HUES6 (cell line): ENCODE measurements around the gene FKTN.

Experiments used
- H3K27ac ChIP-seq: 2 replicates; pipeline ENCODE4 v1.7.0; 2013; ENCODE audit warnings: low read depth, mild to moderate bottlenecking, low read length, inconsistent platforms
- H3K27me3 ChIP-seq: 2 replicates; pipeline ENCODE4 v1.6.1; 2013; ENCODE audit warnings: low read length; ENCODE audit not compliant: control insufficient read depth, insufficient read depth
- H3K36me3 ChIP-seq: 2 replicates; pipeline ENCODE4 v1.6.1; 2013; ENCODE audit warnings: low read length; ENCODE audit not compliant: control insufficient read depth, insufficient read depth
- H3K4me1 ChIP-seq: 2 replicates; pipeline ENCODE4 v1.6.1; 2013; ENCODE audit warnings: low read length; ENCODE audit not compliant: control insufficient read depth, insufficient read depth
- H3K4me3 ChIP-seq: 2 replicates; pipeline ENCODE4 v1.5.1; 2013; ENCODE audit warnings: low read depth, low read length
- H3K9ac ChIP-seq: one replicate; pipeline ENCODE4 v1.6.1; 2013; ENCODE audit warnings: mild to moderate bottlenecking, low read length
- H3K9me3 ChIP-seq: 2 replicates; pipeline ENCODE4 v1.6.1; 2013; ENCODE audit warnings: low read depth, low read length; ENCODE audit not compliant: control insufficient read depth, insufficient read depth

The FKTN gene

GRCh38 chr9:105633411-105633810 lies 75.5 kb downstream of the FKTN start:
- no peaks in the 10 kb centered on the region for H3K4me1 ChIP-seq
- no peaks in the 10 kb centered on the region for H3K27me3 ChIP-seq
- no peaks in the 10 kb centered on the region for H3K9me3 ChIP-seq
- H3K4me3 ChIP-seq, result no peak overlapping the region
- no peak overlapping the region for H3K9ac ChIP-seq
- no peak overlapping the region for H3K27ac ChIP-seq
- H3K36me3 ChIP-seq, result no peaks in the 10 kb centered on the region

- no peak overlapping the region for H3K9ac ChIP-seq
- H3K4me1 ChIP-seq, result no peaks in the 10 kb centered on the region
- H3K4me3 ChIP-seq, result no peak overlapping the region
- no peaks in the 10 kb centered on the region for H3K36me3 ChIP-seq
- H3K9me3 ChIP-seq, result no peaks in the 10 kb centered on the region
- no peak overlapping the region for H3K27ac ChIP-seq
- no peaks in the 10 kb centered on the region for H3K27me3 ChIP-seq
These were observed 78.4 kb downstream of the FKTN start for GRCh38 chr9:105636331-105636730.

GRCh38 chr9:105637787-105638395 lies 80.0 kb downstream of the FKTN start:
- Histone ChIP-seq H3K36me3 (no peaks in the 10 kb centered on the region), H3K9me3 (no peaks in the 10 kb centered on the region), H3K27ac (no peak overlapping the region), H3K4me3 (no peak overlapping the region), H3K4me1 (no peaks in the 10 kb centered on the region), H3K27me3 (no peaks in the 10 kb centered on the region), H3K9ac (no peak overlapping the region)

- H3K9ac ChIP-seq, result no peak overlapping the region
- H3K4me1 ChIP-seq, result no peaks in the 10 kb centered on the region
- no peak overlapping the region for H3K27ac ChIP-seq
- H3K9me3 ChIP-seq, result no peaks in the 10 kb centered on the region
- no peaks in the 10 kb centered on the region for H3K36me3 ChIP-seq
- H3K27me3 ChIP-seq, result no peaks in the 10 kb centered on the region
- H3K4me3 ChIP-seq, result no peak overlapping the region
These were observed 82.0 kb downstream of the FKTN start for GRCh38 chr9:105639936-105640335.

GRCh38 chr9:105643795-105644194 lies 85.9 kb downstream of the FKTN start:
- Histone ChIP-seq H3K36me3 (no peaks in the 10 kb centered on the region), H3K9me3 (no peaks in the 10 kb centered on the region), H3K27ac (no peak overlapping the region), H3K9ac (no peak overlapping the region), H3K27me3 (no peaks in the 10 kb centered on the region), H3K4me1 (peaks cover 18% of the 10 kb centered on the region), H3K4me3 (no peak overlapping the region)

- Histone ChIP-seq H3K4me3 (no peak overlapping the region), H3K36me3 (no peaks in the 10 kb centered on the region), H3K9ac (no peak overlapping the region), H3K4me1 (peaks cover 21% of the 10 kb centered on the region), H3K27me3 (no peaks in the 10 kb centered on the region), H3K27ac (no peak overlapping the region), H3K9me3 (no peaks in the 10 kb centered on the region)
These were observed 89.1 kb downstream of the FKTN start for GRCh38 chr9:105646879-105647594.

- H3K9ac ChIP-seq, result no peak overlapping the region
These were observed 89.8 kb downstream of the FKTN start for GRCh38 chr9:105647595-105648349.

GRCh38 chr9:105651806-105652205 lies 93.9 kb downstream of the FKTN start:
- H3K4me1 ChIP-seq, result peaks cover 20% of the 10 kb centered on the region
- no peaks in the 10 kb centered on the region for H3K36me3 ChIP-seq
- no peak overlapping the region for H3K9ac ChIP-seq
- H3K4me3 ChIP-seq, result no peak overlapping the region
- H3K9me3 ChIP-seq, result no peaks in the 10 kb centered on the region
- no peak overlapping the region for H3K27ac ChIP-seq
- H3K27me3 ChIP-seq, result peaks cover 34% of the 10 kb centered on the region

More at GRCh38 chr9:105647595-105648349, 89.8 kb downstream of the FKTN start:
- H3K4me3 ChIP-seq, result no peak overlapping the region
- no peaks in the 10 kb centered on the region for H3K27me3 ChIP-seq
- H3K36me3 ChIP-seq, result no peaks in the 10 kb centered on the region
- H3K9me3 ChIP-seq, result no peaks in the 10 kb centered on the region
- peaks cover 21% of the 10 kb centered on the region for H3K4me1 ChIP-seq
- H3K27ac ChIP-seq, result no peak overlapping the region

- Histone ChIP-seq H3K27ac (no peak overlapping the region), H3K9ac (no peak overlapping the region), H3K36me3 (no peaks in the 10 kb centered on the region), H3K4me1 (peaks cover 14% of the 10 kb centered on the region), H3K9me3 (no peaks in the 10 kb centered on the region), H3K27me3 (peaks cover 59% of the 10 kb centered on the region), H3K4me3 (peak overlapping the region; percentile 72)
These were observed 98.4 kb downstream of the FKTN start for GRCh38 chr9:105656131-105656921.

- Histone ChIP-seq H3K36me3 (no peaks in the 10 kb centered on the region), H3K4me1 (peaks cover 14% of the 10 kb centered on the region), H3K9ac (no peak overlapping the region), H3K27me3 (peaks cover 58% of the 10 kb centered on the region), H3K27ac (no peak overlapping the region), H3K9me3 (no peaks in the 10 kb centered on the region), H3K4me3 (no peak overlapping the region)
These were observed 100.4 kb downstream of the FKTN start for GRCh38 chr9:105658351-105658750.
